HepG2 (cell line): ENCODE results near the gene KLHDC2. TPM values are rescaled to one million over a fixed set of nuclear protein-coding genes. Genes with fewer than 3 reads are reported as not detected.
A peak's percentile ranks its signal among the peaks of the same experiment; 100 is the strongest.
"Not testable (repeated sequence)": the region's sequence is repeated elsewhere in the genome, so short reads cannot be mapped to it uniquely, and the experiment has no call there.

Source experiments
- ATAC-seq: fragments of 200-7000 bp; cut with Tn5 transposase; 3 replicates; pipeline ENCODE4 v1.9.1; 2020; ENCODE audit warnings: mild to moderate bottlenecking, moderate library complexity
- BruUV-seq: library from RNA; stranded (reverse); fragments of 400-500 nt; replicated peaks from 2 replicates; lab custom pipeline; 2021; lab: Mats Ljungman, UMichigan
- CTCF ChIA-PET: fragments of 300-600 bp; formaldehyde crosslinking; extraction: SDS; loops from one replicate; lab custom pipeline; 2021; ENCODE audit warnings: low total read pairs, inconsistent platforms, low intra/inter-chr PET ratio; lab: Yijun Ruan, JAX
- POLR2A ChIA-PET: fragments of 350-600 bp; sonication (Branson Sonifier 250); formaldehyde crosslinking; loops from one replicate; lab custom pipeline; 2020; ENCODE audit warnings: antibody characterized with exemption, inconsistent platforms; lab: Yijun Ruan, JAX
- DNase-seq: peaks from one replicate; pipeline ENCODE4 v3.0.0-alpha.2; 2015; ENCODE audit warnings: low spot score
- FAIRE-seq: peaks from 3 replicates; lab custom pipeline; 2011; peaks lifted over from hg19 to GRCh38; lab: Jason Lieb, UNC
- H2AFZ ChIP-seq: one replicate; pipeline ENCODE4 v1.6.1; 2011; ENCODE audit warnings: low read length, inconsistent platforms
- H3K27ac ChIP-seq: fragments of 300-600 bp; 3 replicates; pipeline ENCODE4 v1.8.0; 2011; ENCODE audit warnings: mixed run types, mild to moderate bottlenecking, mixed read lengths, low read length, inconsistent platforms; ENCODE audit not compliant: insufficient read depth; ENCODE audit errors: extremely low read length
- H3K27me3 ChIP-seq, 2 experiments: fragments of 200-600 bp in 1 of 2; 2 replicates in 1 of 2; 3 replicates in 1 of 2; pipeline versions ENCODE4 v1.6.0 to v1.8.0; 2011; ENCODE audit warnings: low read length in 2 of 2, mild to moderate bottlenecking in 2 of 2, moderate library complexity in 2 of 2, inconsistent platforms in 1 of 2; ENCODE audit not compliant: insufficient read depth in 2 of 2, control insufficient read depth in 1 of 2
- H3K36me3 ChIP-seq, 2 experiments: fragments of 200-600 bp in 1 of 2; replicated peaks in 1 of 2; 2 replicates in 1 of 2; 3 replicates in 1 of 2; pipeline versions ENCODE4 v1.5.1 to v1.8.0; 2011; ENCODE audit warnings: low read length in 2 of 2, inconsistent platforms in 1 of 2; ENCODE audit not compliant: insufficient read depth in 2 of 2, control insufficient read depth in 1 of 2
- H3K4me1 ChIP-seq: 2 replicates; pipeline ENCODE4 v1.5.1; 2012; ENCODE audit warnings: low read length, inconsistent platforms; ENCODE audit not compliant: insufficient read depth
- H3K4me2 ChIP-seq: 2 replicates; pipeline ENCODE4 v1.6.0; 2011; ENCODE audit warnings: low read depth, low read length, inconsistent platforms
- H3K4me3 ChIP-seq, 3 experiments: fragments of 200-600 bp in 1 of 3; sonication (generic), shearing (Covaris generic) in 1 of 3; replicated peaks in 1 of 3; 2 replicates each; pipeline ENCODE4 v1.5.1; 2011 to 2016; ENCODE audit warnings: low read length in 3 of 3, inconsistent platforms in 2 of 3, low read depth in 2 of 3, mild to moderate bottlenecking in 2 of 3, control low read depth in 1 of 3, mixed read lengths in 1 of 3; ENCODE audit not compliant: insufficient read depth in 1 of 3
- H3K79me2 ChIP-seq: one replicate; pipeline ENCODE4 v1.6.1; 2011; ENCODE audit warnings: low read length, inconsistent platforms; ENCODE audit not compliant: insufficient read depth
- H3K9ac ChIP-seq: 2 replicates; pipeline ENCODE4 v1.6.0; 2011; ENCODE audit warnings: mild to moderate bottlenecking, low read depth, low read length, inconsistent platforms; ENCODE audit not compliant: insufficient read depth
- H3K9me3 ChIP-seq: 2 replicates; pipeline ENCODE4 v1.5.1; 2012; ENCODE audit warnings: mild to moderate bottlenecking, low read length
- H4K20me1 ChIP-seq: 2 replicates; pipeline ENCODE4 v1.6.0; 2011; ENCODE audit warnings: inconsistent platforms, mild to moderate bottlenecking, low read length, moderate library complexity; ENCODE audit not compliant: insufficient read depth
- ARID4A ChIP-seq: sonication (generic); formaldehyde crosslinking; IDR thresholded peaks from 2 replicates; pipeline ENCODE4 v1.5.0; 2020; ENCODE audit warnings: mild to moderate bottlenecking, missing genetic modification reagents, borderline replicate concordance
- CEBPG ChIP-seq: IDR thresholded peaks from 2 replicates; pipeline ENCODE4 v1.6.1; 2016
- HOXA5 ChIP-seq: sonication (generic); formaldehyde crosslinking; IDR thresholded peaks from 2 replicates; pipeline ENCODE4 v1.4.0; 2020; ENCODE audit warnings: missing genetic modification reagents
- MYC ChIP-seq: sonication (generic); formaldehyde crosslinking; IDR thresholded peaks from 2 replicates; pipeline ENCODE4 v1.9.0; 2021; ENCODE audit warnings: missing genetic modification reagents, borderline replicate concordance
- RARA ChIP-seq: IDR thresholded peaks from 2 replicates; pipeline ENCODE4 v1.6.1; 2016; ENCODE audit warnings: missing genetic modification reagents, missing compliant biosample characterization
- SRF ChIP-seq: IDR thresholded peaks from 2 replicates; pipeline ENCODE4 v1.6.1; 2011; ENCODE audit warnings: mild to moderate bottlenecking, low read depth, low read length, moderate library complexity
- TFAP4 ChIP-seq: sonication (generic); IDR thresholded peaks from 2 replicates; pipeline ENCODE4 v1.6.1; 2016; ENCODE audit warnings: low read depth, borderline replicate concordance
- ZMYM2 ChIP-seq: sonication (generic); formaldehyde crosslinking; IDR thresholded peaks from 2 replicates; pipeline ENCODE4 v1.8.0; 2022; ENCODE audit warnings: mild to moderate bottlenecking, missing genetic modification reagents
- ZNF160 ChIP-seq: sonication (generic); formaldehyde crosslinking; IDR thresholded peaks from 2 replicates; pipeline ENCODE4 v1.8.0; 2022; ENCODE audit warnings: mild to moderate bottlenecking, inconsistent platforms, missing genetic modification reagents
- ZNF292 ChIP-seq: sonication (generic); formaldehyde crosslinking; IDR thresholded peaks from 2 replicates; pipeline ENCODE4 v1.8.1; 2022; ENCODE audit warnings: mild to moderate bottlenecking, low read depth, missing genetic modification reagents, borderline replicate concordance
- ZNF30 ChIP-seq: sonication (generic); formaldehyde crosslinking; IDR thresholded peaks from 2 replicates; pipeline ENCODE4 v1.5.0; 2020; ENCODE audit warnings: mild to moderate bottlenecking, missing genetic modification reagents
- ZNF878 ChIP-seq: sonication (generic); formaldehyde crosslinking; IDR thresholded peaks from 2 replicates; pipeline ENCODE4 v1.8.1; 2023; ENCODE audit warnings: mild to moderate bottlenecking, missing genetic modification reagents, moderate library complexity
- WGBS: methylation state at CpG from one replicate; pipeline ENCODE4 v1.1.6; 2017; ENCODE audit warnings: low lambda C conversion rate; 5-methylcytosine and 5-hydroxymethylcytosine counted together
- in situ Hi-C: cut with HindIII; loops from 2 replicates; pipeline ENCODE4 v1.10.0; 2017; ENCODE audit warnings: low pct_unique_long_range_greater_than_20kb; ENCODE audit not compliant: extremely low pct_ligation_motif_present
- intact Hi-C: fragments of 100-400 bp; cut with micrococcal nuclease; formaldehyde crosslinking; loops from one replicate; pipeline ENCODE4 v1.10.0; 2022; ENCODE audit not compliant: unreplicated experiment
- polyA plus RNA-seq, 8 experiments: library from polyadenylated mRNA; depleted of rRNA in 3 of 8; stranded (reverse) in 7 of 8; unstranded in 1 of 8; fragments of >200 nt; fragmentation: Illumina TruSeq in 4 of 8; extraction: Trizol in 4 of 8; gene quantifications; 2 replicates each; pipeline versions ENCODE4 v1.2.1 to v1.2.3, GENCODE V29; 2011 to 2016; ENCODE audit warnings: low read depth in 4 of 8, missing spikeins in 1 of 8, mixed read lengths in 1 of 8; ENCODE audit not compliant: insufficient read depth in 1 of 8
- total RNA-seq, 5 experiments: library from RNA; depleted of rRNA; stranded (reverse); fragments of >200 nt; fragmentation: Illumina TruSeq; extraction: Trizol; gene quantifications; 2 replicates each; pipeline ENCODE4 v1.2.3, GENCODE V29; 2016; ENCODE audit warnings: low read depth in 1 of 5

The KLHDC2 gene
- total and polyA plus RNA-seq, 2 of the 13 experiments (the other 11 are each of a cell fraction or from before 2014, with no cell fraction given) = 95.5 to 170 TPM

GRCh38 chr14:49720744-49721143, 47.2 kb upstream of the KLHDC2 start:
- Histone ChIP-seq H3K9me3 (no peaks in the 10 kb centered on the region), H3K4me1 (peaks cover 21% of the 10 kb centered on the region), H3K27ac (no peak overlapping the region), H3K4me3 (no peak overlapping the region), H3K79me2 (no peaks in the 10 kb centered on the region), H4K20me1 (no peaks in the 10 kb centered on the region), H3K9ac (no peak overlapping the region), H3K4me2 (no peak overlapping the region), H2AFZ (no peak overlapping the region), H3K36me3 (no peaks in the 10 kb centered on the region), H3K27me3 (no peaks in the 10 kb centered on the region)
- CTCF ChIA-PET = no interaction called here
- DNase-seq (no peak), FAIRE-seq (no peak), ATAC-seq (no peak)
- no TSS peak for BruUV-seq
- intact Hi-C loops (loop anchor here (1.0 to 2.0 kb wide), 2 partner anchors 50 to 86 kb away; no protein-coding TSS in a partner anchor), in situ Hi-C loops (no loop called here)
- POLR2A ChIA-PET = interaction anchor here (1.2 to 1.7 kb wide), 3 partner anchors 33 to 51 kb away, joined by 3 to 30 read pairs (median 4); partner anchors contain the start of gene POLE2
- no peak for TF ChIP-seq ZNF30 (CRISPR knock-in tag)
- TF ChIP-seq ZNF160 (CRISPR knock-in tag) = peak; percentile 95; the same call in 1 of the 2 replicates

- H3K36me3 ChIP-seq, H2AFZ ChIP-seq, H3K79me2 ChIP-seq, H3K27me3 ChIP-seq, in situ Hi-C loops, H3K4me3 ChIP-seq, CTCF ChIA-PET, H3K9ac ChIP-seq, H4K20me1 ChIP-seq, BruUV-seq, H3K9me3 ChIP-seq: not testable (repeated sequence)
- peak overlapping the region; percentile 46 for H3K4me2 ChIP-seq
- FAIRE-seq (peak; percentile 96), DNase-seq (peak; percentile 93), ATAC-seq (peak; percentile 99)
- POLR2A ChIA-PET = interaction anchor here (0.5 to 1.7 kb wide), 10 partner anchors 9 to 158 kb away, joined by 3 to 30 read pairs (median 4); partner anchors contain the start of genes KLHDC1, KLHDC2, MGAT2 and POLE2
- intact Hi-C loops = loop anchor here (1.0 to 2.0 kb wide), 2 partner anchors 49 to 88 kb away; no protein-coding TSS in a partner anchor
- peaks cover 21% of the 10 kb centered on the region for H3K4me1 ChIP-seq
- 15% methylated on average over 9 of the region's 9 CpGs for WGBS
- peak overlapping the region; percentile 63 for H3K27ac ChIP-seq
- TF ChIP-seq ZNF292 (CRISPR knock-in tag) (peak; percentile 59; the same call in 1 of the 2 replicates), ZMYM2 (CRISPR knock-in tag) (0 out of 2 replicates have a peak, but pooled peaks have one; percentile 54), TFAP4 (peak; percentile 87), ZNF878 (0 out of 2 replicates have a peak, but pooled peaks have one; percentile 60), CEBPG (CRISPR knock-in tag) (peak; percentile 88), MYC (peak; percentile 38; the same call in 1 of the 2 replicates), SRF (0 out of 2 replicates have a peak, but pooled peaks have one; percentile 21), ARID4A (CRISPR knock-in tag) (peak; percentile 64; the same call in 1 of the 2 replicates), HOXA5 (CRISPR knock-in tag) (0 out of 2 replicates have a peak, but pooled peaks have one; percentile 38), RARA (peak; percentile 81)
Measured at GRCh38 chr14:49721733-49722435, 46.1 kb upstream of the KLHDC2 start.
